ENCODE data around the gene SYNPR.
A peak's percentile ranks its signal among the peaks of the same experiment; 100 is the strongest.
"Not testable (repeated sequence)": the region's sequence is repeated elsewhere in the genome, so short reads cannot be mapped to it uniquely, and the experiment has no call there.

The SYNPR gene

GRCh38 chr3:63278171-63279004, at the start of gene SYNPR:
Gene SYNPR, plus strand, starts transcription at chr3:63278308.
- DNase-seq (ENCODE audit: low read depth in 2 of 2) = no peak

- DNase-seq (ENCODE audit: low read depth in 2 of 2) = peak; percentile 15 to 28
These were observed 49.4 kb upstream of the SYNPR start for GRCh38 chr3:63228677-63229076.

- no peak for DNase-seq (ENCODE audit: low read depth in 2 of 2)
These were observed 48.0 kb upstream of the SYNPR start for GRCh38 chr3:63230146-63230545.

- no peak for DNase-seq (ENCODE audit: low read depth in 2 of 2)
These were observed 46.5 kb upstream of the SYNPR start for GRCh38 chr3:63231643-63232042.

- DNase-seq (ENCODE audit: low read depth in 2 of 2) = no peak
These were observed 45.2 kb upstream of the SYNPR start for GRCh38 chr3:63232764-63233396.

- DNase-seq (ENCODE audit: low read depth in 2 of 2) = peak in 1 of 2 experiments; percentile 2
These were observed 37.7 kb upstream of the SYNPR start for GRCh38 chr3:63240381-63240902.

- no peak for DNase-seq (ENCODE audit: low read depth in 2 of 2)
These were observed 36.0 kb upstream of the SYNPR start for GRCh38 chr3:63242124-63242523.

GRCh38 chr3:63244486-63244885, 33.6 kb upstream of the SYNPR start:
- no peak for DNase-seq (ENCODE audit: low read depth in 2 of 2)

- DNase-seq (ENCODE audit: low read depth in 2 of 2) = no peak
These were observed 32.3 kb upstream of the SYNPR start for GRCh38 chr3:63245726-63246241.

GRCh38 chr3:63248015-63248414, 30.1 kb upstream of the SYNPR start:
- no peak for DNase-seq (ENCODE audit: low read depth in 2 of 2)

- no peak for DNase-seq (ENCODE audit: low read depth in 2 of 2)
These were observed 26.6 kb upstream of the SYNPR start for GRCh38 chr3:63251499-63251898.

- DNase-seq (ENCODE audit: low read depth in 2 of 2) = not testable (repeated sequence)
These were observed 22.3 kb upstream of the SYNPR start for GRCh38 chr3:63255819-63256218.

- DNase-seq (ENCODE audit: low read depth in 2 of 2) = no peak
These were observed 13.4 kb upstream of the SYNPR start for GRCh38 chr3:63264716-63265115.

GRCh38 chr3:63274359-63274758, 3.7 kb upstream of the SYNPR start:
- no peak for DNase-seq (ENCODE audit: low read depth in 2 of 2)

GRCh38 chr3:63279005-63279841, 1.1 kb downstream of the SYNPR start:
- no peak for DNase-seq (ENCODE audit: low read depth in 2 of 2)

GRCh38 chr3:63287610-63288009, 9.5 kb downstream of the SYNPR start:
- no peak for DNase-seq (ENCODE audit: low read depth in 2 of 2)

- DNase-seq (ENCODE audit: low read depth in 2 of 2) = no peak
These were observed 12.6 kb downstream of the SYNPR start for GRCh38 chr3:63290686-63291085.

GRCh38 chr3:63294332-63294731, 16.2 kb downstream of the SYNPR start:
- DNase-seq (ENCODE audit: low read depth in 2 of 2) = no peak

GRCh38 chr3:63295356-63295755, 17.2 kb downstream of the SYNPR start:
- no peak for DNase-seq (ENCODE audit: low read depth in 2 of 2)

- no peak for DNase-seq (ENCODE audit: low read depth in 2 of 2)
These were observed 17.7 kb downstream of the SYNPR start for GRCh38 chr3:63295806-63296205.

- no peak for DNase-seq (ENCODE audit: low read depth in 2 of 2)
These were observed 18.1 kb downstream of the SYNPR start for GRCh38 chr3:63296249-63296648.

- DNase-seq (ENCODE audit: low read depth in 2 of 2) = no peak
These were observed 25.1 kb downstream of the SYNPR start for GRCh38 chr3:63303238-63303637.

Data from fibroblast of skin of left quadriceps (primary cell).